SK-N-SH (cell line): ENCODE data around the gene IL1RAP. TPM values are rescaled to one million over a fixed set of nuclear protein-coding genes. Genes with fewer than 3 reads are reported as not detected.

Experiments
- CTCF ChIA-PET: fragments of 300-600, 350-600 bp; formaldehyde crosslinking; extraction: SDS; loops from one replicate; lab custom pipeline; 2021; lab: Yijun Ruan, JAX
- POLR2A ChIA-PET: fragments of 350-600 bp; sonication (Branson Sonifier 250); formaldehyde crosslinking; extraction: SDS; loops from one replicate; lab custom pipeline; 2020; ENCODE audit warnings: antibody characterized with exemption, inconsistent platforms; lab: Yijun Ruan, JAX
- DNase-seq: peaks from one replicate; pipeline ENCODE4 v3.0.0; 2012
- H2AFZ ChIP-seq: fragments of 200-600 bp; sonication (generic); 2 replicates; pipeline ENCODE4 v1.8.1; 2016; ENCODE audit warnings: antibody characterized with exemption, mild to moderate bottlenecking, low read depth
- H3F3A ChIP-seq: fragments of 200-600 bp; sonication (generic); replicated peaks from 2 replicates; pipeline ENCODE3; 2016; ENCODE audit warnings: antibody characterized with exemption, mild to moderate bottlenecking; ENCODE audit not compliant: insufficient read depth
- H3K27ac ChIP-seq, 2 experiments: fragments of 200-500 bp in 1 of 2; fragments of 200-600 bp in 1 of 2; sonication (Bioruptor generic) in 1 of 2; sonication (generic), shearing (Covaris generic) in 1 of 2; 2 replicates each; pipeline versions ENCODE4 v1.5.1 to v1.6.1; 2014 to 2016; ENCODE audit warnings: low read depth in 2 of 2, inconsistent platforms in 1 of 2, low read length in 1 of 2, mild to moderate bottlenecking in 1 of 2, mixed read lengths in 1 of 2
- H3K27me3 ChIP-seq: fragments of 200-600 bp; sonication (generic), shearing (Covaris generic); 2 replicates; pipeline ENCODE4 v1.6.1; 2016; ENCODE audit warnings: mixed run types; ENCODE audit not compliant: insufficient read depth
- H3K36me3 ChIP-seq, 2 experiments: fragments of 200-500 bp in 1 of 2; fragments of 200-600 bp in 1 of 2; sonication (Bioruptor generic) in 1 of 2; sonication (generic) in 1 of 2; replicated peaks in 1 of 2; 2 replicates each; pipeline versions ENCODE3 to v1.5.1; 2014 to 2016; ENCODE audit warnings: low read length in 1 of 2, mild to moderate bottlenecking in 1 of 2; ENCODE audit not compliant: insufficient read depth in 2 of 2, control insufficient read depth in 1 of 2
- H3K4me1 ChIP-seq, 2 experiments: fragments of 200-500 bp in 1 of 2; fragments of 200-600 bp in 1 of 2; sonication (Bioruptor generic) in 1 of 2; sonication (generic), shearing (Covaris generic) in 1 of 2; 2 replicates each; pipeline versions ENCODE4 v1.5.1 to v1.6.1; 2014 to 2016; ENCODE audit warnings: low read depth in 1 of 2, low read length in 1 of 2, mixed run types in 1 of 2; ENCODE audit not compliant: insufficient read depth in 2 of 2, control insufficient read depth in 1 of 2
- H3K4me2 ChIP-seq: fragments of 200-600 bp; sonication (generic), shearing (Covaris generic); 2 replicates; pipeline ENCODE4 v1.6.1; 2017; ENCODE audit warnings: mixed run types
- H3K4me3 ChIP-seq, 2 experiments: fragments of 200-500 bp in 1 of 2; fragments of 200-600 bp in 1 of 2; sonication (Bioruptor generic) in 1 of 2; sonication (generic), shearing (Covaris generic) in 1 of 2; 2 replicates each; pipeline versions ENCODE4 v1.5.1 to v1.8.1; 2014 to 2016; ENCODE audit warnings: low read depth in 2 of 2, inconsistent platforms in 1 of 2, low read length in 1 of 2, mild to moderate bottlenecking in 1 of 2, mixed read lengths in 1 of 2, moderate library complexity in 1 of 2
- H3K79me2 ChIP-seq: fragments of 200-600 bp; sonication (generic); 2 replicates; pipeline ENCODE4 v1.8.1; 2017; ENCODE audit warnings: mild to moderate bottlenecking; ENCODE audit not compliant: insufficient read depth
- H3K9ac ChIP-seq: fragments of 200-600 bp; sonication (generic); 2 replicates; pipeline ENCODE4 v1.6.1; 2017; ENCODE audit warnings: mixed run types
- H3K9me2 ChIP-seq: fragments of 200-600 bp; sonication (generic); 2 replicates; pipeline ENCODE4 v1.6.1; 2017; ENCODE audit warnings: mixed run types
- H3K9me3 ChIP-seq: fragments of 200-600 bp; sonication (generic); 2 replicates; pipeline ENCODE4 v1.6.1; 2017; ENCODE audit warnings: mixed run types, mild to moderate bottlenecking, moderate library complexity
- H4K20me1 ChIP-seq: fragments of 200-600 bp; sonication (generic); 2 replicates; pipeline ENCODE4 v1.6.1; 2017; ENCODE audit warnings: mild to moderate bottlenecking, mixed run types; ENCODE audit not compliant: insufficient read depth
- CHD2 ChIP-seq: fragments of 150-350 bp; IDR thresholded peaks from 2 replicates; pipeline ENCODE4 v1.6.1; 2018; ENCODE audit warnings: low read length; ENCODE audit not compliant: partially characterized antibody
- CTCF ChIP-seq: fragments of 200-600 bp; sonication (generic); IDR thresholded peaks from 2 replicates; pipeline ENCODE4 v1.6.1; 2017; ENCODE audit warnings: antibody characterized with exemption, mild to moderate bottlenecking, moderate library complexity
- ELF1 ChIP-seq: IDR thresholded peaks from 2 replicates; pipeline ENCODE4 v1.4.0; 2012
- EP300 ChIP-seq, 2 experiments: IDR thresholded peaks; 2 replicates each; pipeline versions ENCODE4 v1.4.0 to v1.6.1; 2012; ENCODE audit warnings: borderline replicate concordance in 1 of 2, low read depth in 1 of 2, low read length in 1 of 2
- EZH2phosphoT487 ChIP-seq: fragments of 200-600 bp; sonication (generic); IDR thresholded peaks from 2 replicates; pipeline ENCODE4 v1.6.1; 2017; ENCODE audit warnings: low read depth, mixed run types, mild to moderate bottlenecking, antibody characterized with exemption, moderate library complexity, borderline replicate concordance
- FOSL2 ChIP-seq: IDR thresholded peaks from 2 replicates; pipeline ENCODE4 v1.4.0; 2012; ENCODE audit warnings: low read depth, mild to moderate bottlenecking, moderate library complexity, borderline replicate concordance
- FOXJ3 ChIP-seq: sonication (generic); formaldehyde crosslinking; IDR thresholded peaks from 2 replicates; pipeline ENCODE4 v1.5.1; 2020; ENCODE audit warnings: mild to moderate bottlenecking, missing genetic modification reagents
- FOXM1 ChIP-seq: IDR thresholded peaks from 2 replicates; pipeline ENCODE4 v1.4.0; 2012; ENCODE audit warnings: low read depth, mild to moderate bottlenecking
- GABPA ChIP-seq: IDR thresholded peaks from 2 replicates; pipeline ENCODE4 v1.4.0; 2012; ENCODE audit warnings: low read depth, mild to moderate bottlenecking
- GATA2 ChIP-seq: sonication (generic); formaldehyde crosslinking; IDR thresholded peaks from 2 replicates; pipeline ENCODE4 v1.5.0; 2020; ENCODE audit warnings: mild to moderate bottlenecking, missing genetic modification reagents
- IRF3 ChIP-seq: fragments of 150-350 bp; IDR thresholded peaks from 2 replicates; pipeline ENCODE4 v1.6.1; 2016; ENCODE audit warnings: mild to moderate bottlenecking, low read depth, low read length
- JUND ChIP-seq: IDR thresholded peaks from 2 replicates; pipeline ENCODE4 v1.4.0; 2012
- MAX ChIP-seq: IDR thresholded peaks from 2 replicates; pipeline ENCODE4 v1.4.0; 2012; ENCODE audit warnings: low read depth
- MXI1 ChIP-seq: IDR thresholded peaks from 2 replicates; pipeline ENCODE4 v1.6.1; 2012; ENCODE audit warnings: mild to moderate bottlenecking, low read depth, low read length, improper control_type of control experiment
- NFIC ChIP-seq: IDR thresholded peaks from 2 replicates; pipeline ENCODE4 v1.4.0; 2012; ENCODE audit warnings: borderline replicate concordance
- POLR2AphosphoS5 ChIP-seq: IDR thresholded peaks from 2 replicates; pipeline ENCODE4 v1.6.1; 2012; ENCODE audit warnings: low read depth, low read length
- RAD21 ChIP-seq: IDR thresholded peaks from 2 replicates; pipeline ENCODE4 v1.6.1; 2012; ENCODE audit warnings: mild to moderate bottlenecking, low read length
- RFX5 ChIP-seq: IDR thresholded peaks from 2 replicates; pipeline ENCODE4 v1.6.1; 2012; ENCODE audit warnings: mild to moderate bottlenecking, improper control_type of control experiment, low read length
- SIN3A ChIP-seq: IDR thresholded peaks from 2 replicates; pipeline ENCODE4 v1.6.1; 2012; ENCODE audit warnings: low read depth, mild to moderate bottlenecking, low read length, moderate library complexity, borderline replicate concordance
- TAF1 ChIP-seq: IDR thresholded peaks from 2 replicates; pipeline ENCODE4 v1.6.1; 2012; ENCODE audit warnings: low read depth, mild to moderate bottlenecking, low read length, moderate library complexity, borderline replicate concordance
- TCF12 ChIP-seq: IDR thresholded peaks from 2 replicates; pipeline ENCODE4 v1.4.0; 2012
- TEAD4 ChIP-seq: IDR thresholded peaks from 2 replicates; pipeline ENCODE4 v1.4.0; 2012; ENCODE audit warnings: mild to moderate bottlenecking, borderline replicate concordance; ENCODE audit not compliant: insufficient read depth
- YY1 ChIP-seq: IDR thresholded peaks from 2 replicates; pipeline ENCODE4 v1.4.0; 2012; ENCODE audit warnings: low read depth, mild to moderate bottlenecking
- ZBTB33 ChIP-seq: IDR thresholded peaks from 2 replicates; pipeline ENCODE4 v1.4.0; 2012; ENCODE audit warnings: low read depth, borderline replicate concordance
- WGBS: methylation state at CpG from one replicate; pipeline ENCODE4 v1.1.6; 2017; ENCODE audit warnings: low lambda C conversion rate; 5-methylcytosine and 5-hydroxymethylcytosine counted together
- polyA plus RNA-seq, 3 experiments: library from polyadenylated mRNA; depleted of rRNA; stranded (reverse); fragments of >200 nt; gene quantifications; 2 replicates each; pipeline ENCODE4 v1.2.3, GENCODE V29; 2012
- TF ChIP-seq, protein P1 (sequence below): IDR thresholded peaks from 2 replicates; pipeline ENCODE4 v1.4.0; 2012; ENCODE audit warnings: low read depth, borderline replicate concordance
- TF ChIP-seq, protein P2 (sequence below): fragments of 150-350 bp; IDR thresholded peaks from 2 replicates; pipeline ENCODE4 v1.6.1; 2017; ENCODE audit warnings: antibody characterized with exemption, low read length, low read depth, borderline replicate concordance

The IL1RAP gene
- polyA plus RNA-seq, 1 of the 3 experiments (the other 2 are of a cell fraction): 7.6 TPM

DNA sequence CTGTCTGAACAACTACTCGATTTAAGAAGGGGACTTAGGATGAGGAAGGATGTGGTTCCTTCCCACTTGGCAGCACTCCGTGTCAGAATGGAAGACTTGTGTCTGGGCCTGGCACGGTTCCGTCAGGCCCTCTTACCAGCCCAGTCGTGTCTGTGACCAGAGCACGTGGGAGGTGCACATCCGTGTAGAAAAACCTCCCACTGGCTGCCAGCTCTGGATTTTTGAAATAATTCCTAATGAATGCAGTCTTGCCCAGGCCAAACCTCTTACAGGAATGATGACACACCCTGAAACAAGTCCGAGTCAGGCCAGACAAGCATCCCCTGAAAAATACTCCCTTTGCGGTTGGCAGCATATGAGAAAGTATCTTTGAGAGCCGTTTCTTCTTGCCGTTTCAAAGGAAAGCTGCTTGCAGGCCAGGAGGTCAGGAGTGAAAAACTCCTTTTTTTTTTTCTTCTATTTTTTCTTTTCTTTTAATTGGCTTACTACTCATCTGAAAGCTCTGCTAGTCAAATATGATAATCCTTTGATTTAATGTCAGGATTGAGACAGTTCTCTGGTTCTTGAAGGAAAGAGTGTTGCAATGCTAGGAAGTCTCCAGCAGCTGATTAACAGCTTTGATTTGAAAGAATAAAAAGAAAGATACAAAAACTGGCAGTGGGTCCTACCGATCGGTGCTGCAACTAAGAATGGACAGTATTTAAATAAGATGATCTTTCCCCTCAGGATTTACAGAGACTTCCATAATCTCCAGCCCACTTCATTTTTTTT, 19.8 kb downstream of the IL1RAP start:
- Histone ChIP-seq H3F3A (peaks cover 6% of the 10 kb centered on the region), H4K20me1 (no peaks in the 10 kb centered on the region), H3K4me2 (peak overlapping the region; percentile 14), H3K9me3 (no peaks in the 10 kb centered on the region), H3K4me1 (peaks cover 0 to 53% of the 10 kb centered on the region in 2 experiments; a peak in 1 of 4 replicates), H3K27me3 (no peaks in the 10 kb centered on the region), H2AFZ (peak overlapping the region; percentile 72), H3K27ac (peak overlapping the region; percentile 69 to 85; a peak in 3 of 4 replicates), H3K36me3 (no peaks in the 10 kb centered on the region), H3K4me3 (no peak overlapping the region), H3K79me2 (no peaks in the 10 kb centered on the region; the same call in 1 of the 2 replicates), H3K9ac (peak overlapping the region; percentile 53), H3K9me2 (no peaks in the 10 kb centered on the region)
- ChIA-PET CTCF (no interaction called here), POLR2A (no interaction called here)
- WGBS: 20% methylated on average over 13 of the region's 13 CpGs
- no peak for DNase-seq
- TF ChIP-seq JUND (peak; percentile 66), RFX5 (no peak), MAX (peak; percentile 90), CTCF (no peak), CHD2 (no peak), FOXM1 (0 out of 2 replicates have a peak, but pooled peaks have one; percentile 42), SIN3A (no peak), NFIC (peak; percentile 81; the same call in 1 of the 2 replicates), MXI1 (no peak), EZH2phosphoT487 (no peak), RAD21 (no peak), ELF1 (no peak), FOXJ3 (CRISPR knock-in tag) (no peak), TAF1 (0 out of 2 replicates have a peak, but pooled peaks have one; percentile 49), POLR2AphosphoS5 (0 out of 2 replicates have a peak, but pooled peaks have one; percentile 30), ZBTB33 (no peak), YY1 (no peak), GATA2 (CRISPR knock-in tag) (no peak), FOSL2 (peak; percentile 67), EP300 (IDR thresholded peaks at IDR 0.05; ENCODE audit: borderline replicate concordance in 1 of 2, low read depth in 1 of 2, low read length in 1 of 2) (peak in 1 of 2 experiments; percentile 48; a peak in 1 of 4 replicates), IRF3 (no peak), GABPA (no peak), TEAD4 (no peak), TCF12 (peak; percentile 70)
- TF ChIP-seq, protein P1, sequence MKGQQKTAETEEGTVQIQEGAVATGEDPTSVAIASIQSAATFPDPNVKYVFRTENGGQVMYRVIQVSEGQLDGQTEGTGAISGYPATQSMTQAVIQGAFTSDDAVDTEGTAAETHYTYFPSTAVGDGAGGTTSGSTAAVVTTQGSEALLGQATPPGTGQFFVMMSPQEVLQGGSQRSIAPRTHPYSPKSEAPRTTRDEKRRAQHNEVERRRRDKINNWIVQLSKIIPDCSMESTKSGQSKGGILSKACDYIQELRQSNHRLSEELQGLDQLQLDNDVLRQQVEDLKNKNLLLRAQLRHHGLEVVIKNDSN: 0 out of 2 replicates have a peak, but pooled peaks have one; percentile 34
- TF ChIP-seq, protein P2, sequence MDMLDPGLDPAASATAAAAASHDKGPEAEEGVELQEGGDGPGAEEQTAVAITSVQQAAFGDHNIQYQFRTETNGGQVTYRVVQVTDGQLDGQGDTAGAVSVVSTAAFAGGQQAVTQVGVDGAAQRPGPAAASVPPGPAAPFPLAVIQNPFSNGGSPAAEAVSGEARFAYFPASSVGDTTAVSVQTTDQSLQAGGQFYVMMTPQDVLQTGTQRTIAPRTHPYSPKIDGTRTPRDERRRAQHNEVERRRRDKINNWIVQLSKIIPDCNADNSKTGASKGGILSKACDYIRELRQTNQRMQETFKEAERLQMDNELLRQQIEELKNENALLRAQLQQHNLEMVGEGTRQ: no peak
